Epithelial cell of proximal tubule (primary cell): ENCODE results near the gene CABP7. TPM values are rescaled to one million over a fixed set of nuclear protein-coding genes. Genes with fewer than 3 reads are reported as not detected.

ENCODE experiments used
- DNase-seq: peaks from one replicate; pipeline ENCODE4 v3.0.0-alpha.2; 2011; ENCODE audit warnings: low read depth
- H3K4me3 ChIP-seq: 2 replicates; pipeline ENCODE4 v1.5.1; 2011; ENCODE audit warnings: low read depth, mild to moderate bottlenecking, low read length
- CTCF ChIP-seq: conservative IDR thresholded peaks from 2 replicates; pipeline ENCODE4 v1.5.1; 2012; ENCODE audit warnings: low read depth, mild to moderate bottlenecking, low read length
- total RNA-seq: library from RNA; depleted of rRNA; stranded (reverse); fragments of >200 nt; gene quantifications from 2 replicates; pipeline ENCODE4 v1.2.3, GENCODE V29; 2015

CABP7 gene
- total RNA-seq, 1 donor from 2014 or later, result not detected

GRCh38 chr22:29722587-29722986 is 2.8 kb downstream of the CABP7 start:
- H3K4me3 ChIP-seq, result no peak overlapping the region
- TF ChIP-seq CTCF, result no peak
- no peak for DNase-seq

GRCh38 chr22:29723766-29724165 is 4.0 kb downstream of the CABP7 start:
- no peak overlapping the region for H3K4me3 ChIP-seq
- DNase-seq, result no peak
- no peak for TF ChIP-seq CTCF

- no peak for DNase-seq
- no peak overlapping the region for H3K4me3 ChIP-seq
- TF ChIP-seq CTCF, result no peak
Observed at GRCh38 chr22:29724843-29725242, 5.0 kb downstream of the CABP7 start.

GRCh38 chr22:29726106-29726505 is 6.3 kb downstream of the CABP7 start:
- H3K4me3 ChIP-seq, result no peak overlapping the region
- TF ChIP-seq CTCF, result no peak
- no peak for DNase-seq

GRCh38 chr22:29726512-29727130 is 6.8 kb downstream of the CABP7 start:
- TF ChIP-seq CTCF, result no peak
- no peak for DNase-seq
- H3K4me3 ChIP-seq, result no peak overlapping the region

GRCh38 chr22:29727131-29727523 is 7.3 kb downstream of the CABP7 start:
- no peak for DNase-seq
- peak; percentile 41 for TF ChIP-seq CTCF
- no peak overlapping the region for H3K4me3 ChIP-seq

GRCh38 chr22:29729161-29729560 is 9.4 kb downstream of the CABP7 start:
- TF ChIP-seq CTCF, result no peak
- DNase-seq, result no peak
- H3K4me3 ChIP-seq, result no peak overlapping the region
